ENCODE data around the gene CLMN.

CLMN gene

DNA sequence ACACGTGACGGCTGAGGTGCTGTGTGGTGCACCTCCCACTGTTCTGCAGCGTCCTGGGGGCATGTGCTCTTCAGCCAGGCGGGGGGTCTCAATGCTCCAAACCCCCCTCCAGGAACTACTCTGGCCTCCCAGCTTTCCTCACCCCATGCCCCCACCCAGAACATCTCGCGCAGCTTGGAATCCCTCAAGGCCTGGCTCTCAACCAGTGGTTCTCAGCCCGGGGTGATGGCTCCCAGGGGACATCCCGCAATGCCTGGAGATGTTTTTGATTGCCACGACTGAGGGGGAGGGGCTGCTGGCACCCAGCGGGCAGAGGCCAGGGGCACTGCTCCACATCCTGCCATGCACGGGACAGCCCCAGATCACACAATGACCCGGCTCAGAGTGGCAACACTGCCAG is 83.5 kb downstream of the CLMN start:
- DNase-seq = no peak

DNA sequence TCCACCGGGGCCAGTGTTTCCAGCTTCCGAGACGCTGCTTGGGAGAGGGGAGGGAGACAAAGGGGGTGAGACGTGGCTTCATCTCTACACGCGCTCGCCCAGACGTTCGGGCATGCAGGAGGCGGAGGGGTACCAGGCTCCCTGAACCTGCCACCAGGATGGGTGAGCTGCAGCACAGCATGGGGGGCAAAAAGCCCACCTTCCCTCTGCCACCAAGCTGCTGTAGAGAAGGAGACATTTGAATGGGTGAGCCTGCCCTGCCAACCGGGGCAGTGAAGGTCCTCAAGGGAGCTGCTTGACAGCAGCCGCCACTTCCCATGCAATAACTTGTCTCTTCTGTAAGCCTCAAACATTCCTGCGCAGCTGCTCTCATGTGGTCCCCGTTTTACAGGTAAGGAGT is 83.9 kb downstream of the CLMN start:
- DNase-seq = no peak

GRCh38 chr14:95235351-95235750 is 84.4 kb downstream of the CLMN start:
- DNase-seq = no peak

DNA sequence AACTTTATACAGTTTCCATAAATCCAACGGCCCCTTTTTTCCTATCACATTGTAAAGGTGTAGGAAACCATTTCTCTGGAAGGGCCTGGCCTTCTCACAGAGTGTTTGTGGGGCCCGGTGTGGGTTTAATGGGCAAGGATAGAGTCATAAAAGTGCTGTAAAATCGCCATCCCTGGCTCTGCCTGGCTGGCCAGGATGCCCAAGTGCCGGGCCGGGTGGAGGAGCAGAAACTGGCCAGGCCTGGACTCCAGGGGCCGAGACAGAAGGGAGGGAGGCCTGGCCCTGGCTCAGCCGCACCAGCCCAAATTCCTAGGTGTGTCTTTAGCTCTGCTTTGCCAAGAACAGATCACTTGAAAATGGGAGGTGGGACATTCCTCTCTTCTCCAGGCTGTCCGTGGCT is 85.3 kb downstream of the CLMN start:
- no peak for DNase-seq

- no peak for DNase-seq
These were observed 85.9 kb downstream of the CLMN start for GRCh38 chr14:95233702-95234241.

GRCh38 chr14:95232894-95233584 is 86.7 kb downstream of the CLMN start:
- no peak for DNase-seq

DNA sequence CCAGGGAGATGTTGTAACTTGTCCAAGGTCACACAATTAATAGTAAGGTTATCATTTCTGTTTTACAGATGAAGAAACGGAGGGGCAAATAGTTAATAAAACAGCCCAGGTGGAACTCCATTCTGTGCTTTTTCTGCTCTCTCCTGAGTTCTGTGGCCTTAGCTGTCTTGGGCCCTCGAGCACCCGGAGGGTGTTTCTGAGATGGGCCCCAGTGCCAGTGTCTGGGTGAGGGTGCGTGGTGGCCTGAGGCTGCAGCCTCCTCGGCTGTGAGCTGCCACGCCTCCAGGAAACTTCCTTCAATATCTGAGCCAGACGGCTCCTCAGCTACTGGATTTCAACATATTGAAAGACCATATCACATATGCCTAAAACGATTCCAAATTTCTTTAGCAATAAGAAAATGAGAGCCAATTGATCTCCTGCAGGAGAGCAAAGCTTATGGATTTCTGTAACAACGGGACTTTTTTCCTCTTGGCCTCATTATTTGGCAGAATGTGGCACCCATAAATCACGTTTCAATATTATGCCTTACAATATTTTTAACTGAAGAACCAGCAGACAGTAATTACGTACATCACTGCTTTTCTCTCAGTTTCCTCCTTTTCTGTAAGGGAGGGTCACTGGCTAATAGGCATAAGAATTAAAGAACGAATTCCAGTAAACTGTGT is 87.6 kb downstream of the CLMN start:
- no peak for DNase-seq

DNA sequence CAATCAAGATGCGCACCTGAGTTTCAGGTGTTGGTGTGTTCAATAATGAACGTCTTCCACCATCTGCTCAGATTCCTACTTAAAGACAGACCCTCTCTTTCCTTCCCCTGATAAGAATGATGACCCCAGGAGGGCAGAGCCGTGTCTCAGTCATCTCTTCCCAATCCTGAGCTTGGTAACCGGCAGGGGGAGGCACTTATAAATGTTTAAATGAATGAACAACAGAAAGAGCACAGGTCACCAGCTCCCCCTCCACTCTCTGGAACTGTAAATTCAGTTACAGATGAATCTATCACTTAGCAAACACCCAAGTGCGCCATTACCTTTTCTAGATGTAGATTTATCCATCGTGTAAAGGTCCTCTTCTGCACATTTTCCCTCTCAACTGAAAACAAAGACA is 90.0 kb downstream of the CLMN start:
- DNase-seq = no peak

- DNase-seq = no peak
These were observed 91.5 kb downstream of the CLMN start for GRCh38 chr14:95228240-95228639.

GRCh38 chr14:95227279-95227860 is 92.3 kb downstream of the CLMN start:
- DNase-seq = no peak

GRCh38 chr14:95226801-95227200 is 92.9 kb downstream of the CLMN start:
- DNase-seq = no peak

- no peak for DNase-seq
These were observed 94.3 kb downstream of the CLMN start for GRCh38 chr14:95225251-95225887.

DNA sequence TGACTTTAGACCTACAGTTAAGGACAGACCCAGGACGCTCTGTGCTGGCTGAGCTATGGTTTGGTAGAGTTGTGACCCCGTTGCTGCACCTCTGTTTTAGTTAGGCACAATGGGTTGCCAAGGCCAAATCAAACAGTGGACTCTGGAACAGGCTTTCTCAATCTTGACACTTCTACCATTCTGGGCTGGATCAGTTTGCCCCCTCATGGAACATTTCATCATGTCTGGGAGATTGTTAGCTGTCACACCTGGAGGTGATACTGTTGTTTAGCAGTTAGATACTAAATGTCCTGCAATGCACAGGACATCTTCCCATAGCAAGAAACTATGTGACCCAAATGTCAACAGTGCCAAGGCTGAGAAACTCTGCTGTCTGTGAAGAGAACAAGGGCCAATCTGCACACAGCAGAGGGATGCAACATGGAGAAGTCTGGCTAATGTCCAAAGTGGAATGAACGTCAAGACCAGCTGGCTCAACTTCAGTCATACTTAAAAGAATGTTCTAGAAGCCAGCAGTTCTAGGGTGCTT is 96.8 kb downstream of the CLMN start:
- DNase-seq = no peak

DNA sequence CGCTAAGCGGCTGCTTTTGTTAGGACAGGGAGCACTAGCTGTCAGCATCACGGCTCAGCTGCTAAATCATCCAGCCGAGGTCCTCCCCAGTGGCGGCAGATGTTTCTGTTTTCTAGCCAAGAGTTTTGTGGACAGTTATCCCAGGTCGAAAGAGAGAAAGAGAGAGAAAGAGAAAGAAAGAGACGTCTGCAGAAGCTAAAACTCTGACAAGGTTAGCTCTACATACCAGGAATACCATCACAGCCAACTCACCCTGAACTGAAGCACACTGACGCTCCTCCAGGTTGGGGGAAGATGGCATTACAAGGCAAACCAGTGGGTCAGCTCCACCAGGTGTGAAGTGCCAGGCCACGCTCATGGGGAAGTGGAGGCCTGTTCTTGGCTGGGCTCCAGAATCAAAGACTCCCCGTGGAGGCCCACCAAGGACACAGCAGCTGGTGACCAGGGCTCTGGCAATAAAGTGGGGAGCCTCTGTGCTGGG is 97.5 kb downstream of the CLMN start:
- DNase-seq = no peak

- no peak for DNase-seq
These were observed 98.2 kb downstream of the CLMN start for GRCh38 chr14:95221531-95221930.

- DNase-seq = no peak
These were observed 99.0 kb downstream of the CLMN start for GRCh38 chr14:95220663-95221231.

DNA sequence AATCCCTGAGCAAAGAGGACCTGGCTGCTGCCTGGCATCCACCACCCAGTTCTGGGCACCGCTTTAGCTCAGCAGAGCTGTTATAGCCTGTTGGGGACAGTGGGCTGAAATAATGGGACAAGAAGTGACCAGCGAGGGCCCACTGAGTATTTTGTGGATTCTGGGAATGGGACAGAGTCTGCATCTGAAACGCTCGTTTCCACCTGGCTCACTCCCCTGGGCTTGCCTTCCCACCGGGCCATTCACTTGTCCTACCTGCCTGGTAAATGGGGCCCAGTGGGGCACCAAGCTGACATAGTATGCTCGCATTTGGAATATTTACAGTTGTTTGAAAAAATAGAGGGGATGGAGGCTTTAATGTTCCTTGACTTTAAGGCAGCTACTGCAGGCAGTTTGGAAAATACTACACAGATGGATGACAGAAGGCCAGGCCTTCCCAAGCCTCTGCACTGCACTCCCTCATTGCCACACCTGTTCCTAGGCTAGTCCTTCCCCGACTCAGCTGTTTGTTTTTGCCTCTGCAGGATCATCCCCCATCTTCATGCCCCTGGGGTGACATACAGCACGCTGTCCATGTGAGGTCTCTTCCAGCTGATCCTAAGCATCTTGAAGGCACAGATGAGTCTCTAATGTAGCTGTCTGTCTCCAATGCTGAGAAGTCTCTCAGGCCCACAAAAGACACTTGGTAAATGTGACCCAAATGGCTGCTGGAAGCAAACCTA is 101.1 kb downstream of the CLMN start:
- no peak for DNase-seq

GRCh38 chr14:95218006-95218405 is 101.7 kb downstream of the CLMN start:
- DNase-seq = no peak

- DNase-seq = no peak
These were observed 102.3 kb downstream of the CLMN start for GRCh38 chr14:95217391-95217900.

- no peak for DNase-seq
These were observed 103.7 kb downstream of the CLMN start for GRCh38 chr14:95216008-95216407.

- no peak for DNase-seq
These were observed 104.5 kb downstream of the CLMN start for GRCh38 chr14:95215094-95215725.
